GM12875 (cell line): ENCODE results near the gene NMRAL1.

ENCODE experiments used
- H3K4me3 ChIP-seq: one replicate; pipeline ENCODE4 v1.5.1; 2011; ENCODE audit warnings: low read depth, low read length, control low read depth
- CTCF ChIP-seq: IDR thresholded peaks from 2 replicates; pipeline ENCODE4 v1.5.1; 2011; ENCODE audit warnings: low read depth, mild to moderate bottlenecking, control low read depth, inconsistent platforms, low read length, moderate library complexity, borderline replicate concordance; ENCODE audit not compliant: insufficient read depth

The NMRAL1 gene

GRCh38 chr16:4455081-4455480 lies 19.3 kb downstream of the NMRAL1 start:
- no peak overlapping the region for H3K4me3 ChIP-seq
- no peak for TF ChIP-seq CTCF

- TF ChIP-seq CTCF: no peak
Measured at GRCh38 chr16:4454623-4455022, 19.8 kb downstream of the NMRAL1 start.

GRCh38 chr16:4452674-4453073 lies 21.8 kb downstream of the NMRAL1 start:
- H3K4me3 ChIP-seq: no peak overlapping the region
- no peak for TF ChIP-seq CTCF

More at GRCh38 chr16:4454623-4455022, 19.8 kb downstream of the NMRAL1 start:
- no peak overlapping the region for H3K4me3 ChIP-seq

- no peak for TF ChIP-seq CTCF
Measured at GRCh38 chr16:4450931-4451519, 23.4 kb downstream of the NMRAL1 start.

GRCh38 chr16:4450430-4450829 lies 24.0 kb downstream of the NMRAL1 start:
- H3K4me3 ChIP-seq: no peak overlapping the region
- no peak for TF ChIP-seq CTCF

More at GRCh38 chr16:4450931-4451519, 23.4 kb downstream of the NMRAL1 start:
- H3K4me3 ChIP-seq: no peak overlapping the region

GRCh38 chr16:4443986-4444385 lies 30.4 kb downstream of the NMRAL1 start:
- H3K4me3 ChIP-seq: no peak overlapping the region
- no peak for TF ChIP-seq CTCF

- H3K4me3 ChIP-seq: no peak overlapping the region
- TF ChIP-seq CTCF: no peak
Measured at GRCh38 chr16:4443271-4443670, 31.2 kb downstream of the NMRAL1 start.
